HG03378 (cell line): ENCODE data around the gene PFKFB3.
A peak's percentile ranks its signal among the peaks of the same experiment; 100 is the strongest.

Experiments used
- ATAC-seq: cut with Tn5 transposase; IDR thresholded peaks from one replicate; pipeline ENCODE4 v1.9.1; 2021; ENCODE audit warnings: mild to moderate bottlenecking, moderate library complexity; ENCODE audit not compliant: unreplicated experiment

The PFKFB3 gene

GRCh38 chr10:6298428-6298827, 95.7 kb downstream of the PFKFB3 start:
- ATAC-seq = no peak

GRCh38 chr10:6299234-6299633, 96.5 kb downstream of the PFKFB3 start:
- no peak for ATAC-seq

GRCh38 chr10:6299743-6300105, 97.0 kb downstream of the PFKFB3 start:
- ATAC-seq = no peak

- ATAC-seq = peak; percentile 88
Measured at GRCh38 chr10:6300106-6300783, 97.5 kb downstream of the PFKFB3 start.

- ATAC-seq = no peak
Measured at GRCh38 chr10:6300784-6301460, 98.2 kb downstream of the PFKFB3 start.

- ATAC-seq = no peak
Measured at GRCh38 chr10:6301488-6302075, 98.8 kb downstream of the PFKFB3 start.
